ENCODE data around the gene TMX2. TPM values are rescaled to one million over a fixed set of nuclear protein-coding genes. Genes with fewer than 3 reads are reported as not detected.

TMX2 gene
- total RNA-seq, 1 donor from 2014 or later, result 51.0 TPM

GRCh38 chr11:57751676-57752253 lies 39.4 kb downstream of the TMX2 start, which contains the start of gene BTBD18:
Gene BTBD18 (minus strand): TSS chr11:57751819. CDS start chr11:57751188, 631 bp downstream.
- Mint-ChIP-seq H3K4me1 (ENCODE audit: unreplicated experiment) (peaks cover 6% of the 10 kb centered on the region), H3K4me3 (ENCODE audit: unreplicated experiment) (no peak within 1 kb of the TSS), H3K36me3 (ENCODE audit: low read depth, unreplicated experiment) (peaks cover 5% of the 10 kb centered on the region), H3K27ac (ENCODE audit: unreplicated experiment) (peak within 1 kb of the TSS; percentile 17), H3K9me3 (ENCODE audit: unreplicated experiment) (no peaks in the 10 kb centered on the region), H3K27me3 (ENCODE audit: unreplicated experiment) (peaks cover 10% of the 10 kb centered on the region)
- no peak for TF ChIP-seq CTCF (IDR thresholded peaks at IDR 0.05; ENCODE audit: unreplicated experiment)
- DNase-seq (ENCODE audit: low spot score), result peak; percentile 38

- no peak for DNase-seq (ENCODE audit: low spot score)
- no peak overlapping the region for H3K27ac Mint-ChIP-seq (ENCODE audit: unreplicated experiment)
- peaks cover 10% of the 10 kb centered on the region for H3K27me3 Mint-ChIP-seq (ENCODE audit: unreplicated experiment)
Measured at GRCh38 chr11:57752954-57753353, 40.6 kb downstream of the TMX2 start.

GRCh38 chr11:57758174-57758573 lies 45.8 kb downstream of the TMX2 start:
- Mint-ChIP-seq H3K27me3 (ENCODE audit: unreplicated experiment) (peaks cover 6% of the 10 kb centered on the region), H3K9me3 (ENCODE audit: unreplicated experiment) (no peaks in the 10 kb centered on the region), H3K27ac (ENCODE audit: unreplicated experiment) (no peak overlapping the region), H3K4me3 (ENCODE audit: unreplicated experiment) (no peak overlapping the region), H3K4me1 (ENCODE audit: unreplicated experiment) (peaks cover 7% of the 10 kb centered on the region), H3K36me3 (ENCODE audit: low read depth, unreplicated experiment) (peaks cover 7% of the 10 kb centered on the region)
- DNase-seq (ENCODE audit: low spot score), result no peak
- no peak for TF ChIP-seq CTCF (IDR thresholded peaks at IDR 0.05; ENCODE audit: unreplicated experiment)

More at GRCh38 chr11:57752954-57753353, 40.6 kb downstream of the TMX2 start:
- no peak overlapping the region for H3K4me3 Mint-ChIP-seq (ENCODE audit: unreplicated experiment)
- H3K4me1 Mint-ChIP-seq (ENCODE audit: unreplicated experiment), result peaks cover 6% of the 10 kb centered on the region
- no peaks in the 10 kb centered on the region for H3K9me3 Mint-ChIP-seq (ENCODE audit: unreplicated experiment)
- H3K36me3 Mint-ChIP-seq (ENCODE audit: low read depth, unreplicated experiment), result no peaks in the 10 kb centered on the region
- TF ChIP-seq CTCF (IDR thresholded peaks at IDR 0.05; ENCODE audit: unreplicated experiment), result no peak

GRCh38 chr11:57761301-57762234 lies 49.2 kb downstream of the TMX2 start, which contains the start of gene CTNND1:
Gene CTNND1 (plus strand): TSS chr11:57761802. CDS start chr11:57791479, 29,677 bp downstream.
- H3K27ac Mint-ChIP-seq (ENCODE audit: unreplicated experiment), result peak within 1 kb of the TSS; percentile 100
- H3K4me1 Mint-ChIP-seq (ENCODE audit: unreplicated experiment), result peaks cover 37% of the 10 kb centered on the region
- peak; percentile 70 for DNase-seq (ENCODE audit: low spot score)
- no peak for TF ChIP-seq CTCF (IDR thresholded peaks at IDR 0.05; ENCODE audit: unreplicated experiment)
- H3K36me3 Mint-ChIP-seq (ENCODE audit: low read depth, unreplicated experiment), result peaks cover 22% of the 10 kb centered on the region
- peaks cover 7% of the 10 kb centered on the region for H3K27me3 Mint-ChIP-seq (ENCODE audit: unreplicated experiment)
- peak within 1 kb of the TSS; percentile 100 for H3K4me3 Mint-ChIP-seq (ENCODE audit: unreplicated experiment)
- H3K9me3 Mint-ChIP-seq (ENCODE audit: unreplicated experiment), result no peaks in the 10 kb centered on the region

Measured in endothelial cell (in vitro differentiated cells).